ENCODE results near the gene LRRC8D.

DNA sequence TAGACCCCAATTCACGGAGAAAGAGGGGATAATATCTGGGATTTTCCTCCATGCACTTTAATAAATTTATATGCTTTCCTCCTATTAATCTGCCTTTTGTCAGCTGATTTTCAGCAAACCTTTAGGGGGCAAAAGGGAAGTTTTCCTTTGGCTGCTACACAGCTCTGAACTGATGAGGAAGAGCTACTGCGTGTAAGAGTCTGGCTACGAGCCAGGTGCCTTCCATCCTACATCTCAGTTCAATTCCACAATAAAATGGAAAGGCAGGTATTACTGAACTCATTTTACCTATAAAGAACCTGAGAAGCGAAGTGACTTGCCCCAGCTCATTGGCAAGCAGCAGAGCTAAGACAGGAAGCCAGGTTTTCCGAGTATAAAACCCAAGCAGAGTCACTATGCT is 145.8 kb downstream of the LRRC8D start:
- TF ChIP-seq, protein P1, sequence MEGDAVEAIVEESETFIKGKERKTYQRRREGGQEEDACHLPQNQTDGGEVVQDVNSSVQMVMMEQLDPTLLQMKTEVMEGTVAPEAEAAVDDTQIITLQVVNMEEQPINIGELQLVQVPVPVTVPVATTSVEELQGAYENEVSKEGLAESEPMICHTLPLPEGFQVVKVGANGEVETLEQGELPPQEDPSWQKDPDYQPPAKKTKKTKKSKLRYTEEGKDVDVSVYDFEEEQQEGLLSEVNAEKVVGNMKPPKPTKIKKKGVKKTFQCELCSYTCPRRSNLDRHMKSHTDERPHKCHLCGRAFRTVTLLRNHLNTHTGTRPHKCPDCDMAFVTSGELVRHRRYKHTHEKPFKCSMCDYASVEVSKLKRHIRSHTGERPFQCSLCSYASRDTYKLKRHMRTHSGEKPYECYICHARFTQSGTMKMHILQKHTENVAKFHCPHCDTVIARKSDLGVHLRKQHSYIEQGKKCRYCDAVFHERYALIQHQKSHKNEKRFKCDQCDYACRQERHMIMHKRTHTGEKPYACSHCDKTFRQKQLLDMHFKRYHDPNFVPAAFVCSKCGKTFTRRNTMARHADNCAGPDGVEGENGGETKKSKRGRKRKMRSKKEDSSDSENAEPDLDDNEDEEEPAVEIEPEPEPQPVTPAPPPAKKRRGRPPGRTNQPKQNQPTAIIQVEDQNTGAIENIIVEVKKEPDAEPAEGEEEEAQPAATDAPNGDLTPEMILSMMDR (conservative IDR thresholded peaks at IDR 0.05; ENCODE audit: low read depth, low read length): no peak
- no peak for TF ChIP-seq POLR2A (IDR thresholded peaks at IDR 0.05; ENCODE audit: low read depth, low read length)
- TF ChIP-seq RAD21 (IDR thresholded peaks at IDR 0.05; ENCODE audit: low read length): no peak
- TF ChIP-seq RFX5 (IDR thresholded peaks at IDR 0.05; ENCODE audit: low read depth, low read length): no peak
- TF ChIP-seq NFE2L2 (IDR thresholded peaks at IDR 0.05; ENCODE audit: low read depth, low read length): no peak
- TF ChIP-seq MAFK (IDR thresholded peaks at IDR 0.05; ENCODE audit: low read depth, low read length): no peak
- TF ChIP-seq RCOR1 (IDR thresholded peaks at IDR 0.05; ENCODE audit: insufficient replicate concordance, low read length): no peak
- TF ChIP-seq CEBPB (IDR thresholded peaks at IDR 0.05; ENCODE audit: low read depth, low read length): no peak
- no peak for TF ChIP-seq MXI1 (IDR thresholded peaks at IDR 0.05; ENCODE audit: borderline replicate concordance, low read depth, low read length)
- TF ChIP-seq, protein P2, sequence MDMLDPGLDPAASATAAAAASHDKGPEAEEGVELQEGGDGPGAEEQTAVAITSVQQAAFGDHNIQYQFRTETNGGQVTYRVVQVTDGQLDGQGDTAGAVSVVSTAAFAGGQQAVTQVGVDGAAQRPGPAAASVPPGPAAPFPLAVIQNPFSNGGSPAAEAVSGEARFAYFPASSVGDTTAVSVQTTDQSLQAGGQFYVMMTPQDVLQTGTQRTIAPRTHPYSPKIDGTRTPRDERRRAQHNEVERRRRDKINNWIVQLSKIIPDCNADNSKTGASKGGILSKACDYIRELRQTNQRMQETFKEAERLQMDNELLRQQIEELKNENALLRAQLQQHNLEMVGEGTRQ (IDR thresholded peaks at IDR 0.05; ENCODE audit: low read depth, low read length): no peak
- no peak for TF ChIP-seq MAZ (IDR thresholded peaks at IDR 0.05; ENCODE audit: borderline replicate concordance, low read depth, low read length)
